UCSD-AML1 (cell line): Measurements from ENCODE around the gene CRYL1.

Source experiments
- DNase-seq: peaks from one replicate; lab custom pipeline; 2025; ENCODE audit not compliant: unreplicated experiment; lab: John Stamatoyannopoulos, UW

The CRYL1 gene

DNA sequence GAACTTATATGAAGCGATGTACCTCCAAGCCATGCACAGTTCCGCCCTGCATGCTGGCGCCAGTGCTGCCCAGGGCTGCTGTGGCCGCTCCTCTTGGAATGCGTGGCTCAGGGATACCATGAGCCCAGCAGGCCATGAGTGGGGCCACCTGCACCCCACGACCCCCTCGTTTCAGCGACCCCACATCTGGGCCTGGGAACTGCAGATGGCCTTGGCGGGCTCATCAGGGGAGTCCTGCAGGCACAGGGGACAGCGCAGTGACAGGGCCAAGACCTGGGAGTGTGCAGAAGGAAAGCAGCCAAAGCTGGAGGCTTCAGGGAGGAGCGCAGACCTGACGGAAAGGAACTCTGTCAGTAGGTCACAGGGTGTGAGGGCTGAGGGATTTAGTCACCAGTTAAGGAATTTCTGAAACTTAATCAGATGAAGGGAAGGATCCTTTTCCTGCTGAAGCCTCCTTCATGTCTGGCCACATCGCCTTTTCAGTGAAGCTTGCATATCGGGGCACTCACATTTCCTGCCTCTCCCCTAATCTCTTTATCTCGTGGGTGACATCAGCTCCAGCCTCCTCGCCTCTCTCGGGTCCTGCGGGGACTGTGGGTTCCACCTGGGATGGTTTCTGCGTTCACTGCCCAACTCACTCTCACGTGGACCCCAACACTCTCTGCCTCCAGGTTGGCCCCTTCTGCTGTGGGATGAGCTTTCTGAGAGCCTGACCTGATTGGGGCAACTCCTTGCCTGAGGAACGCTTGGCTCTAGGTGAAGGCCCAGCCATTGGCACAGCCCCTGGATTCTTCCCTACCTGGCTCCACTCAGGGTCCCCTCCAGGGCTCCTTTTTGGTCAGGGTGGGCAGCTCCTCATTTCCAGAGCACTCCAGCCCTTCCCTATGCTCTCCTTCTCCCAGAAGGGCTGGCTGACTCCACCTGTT is 123.5 kb downstream of the CRYL1 start:
- peak; percentile 54 for DNase-seq

DNA sequence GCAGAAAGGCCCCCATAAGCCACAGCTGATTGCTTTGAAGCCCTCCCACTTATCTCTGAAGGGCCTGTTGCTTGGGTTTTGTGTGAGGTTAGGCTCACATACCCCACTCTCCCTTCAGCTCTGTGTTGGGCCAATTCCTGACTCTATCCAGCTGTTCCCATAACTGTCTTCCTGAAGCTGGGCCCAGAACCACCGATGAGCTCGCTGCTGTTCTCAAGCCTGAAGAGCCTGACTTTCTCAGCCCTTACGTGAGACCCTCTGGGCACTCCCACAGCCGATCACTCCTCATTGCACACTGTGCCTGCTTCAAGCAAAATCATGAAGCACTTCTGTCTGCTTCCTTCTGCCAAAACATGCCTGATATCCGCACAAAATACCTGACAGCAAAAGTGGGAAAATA is 124.1 kb downstream of the CRYL1 start:
- no peak for DNase-seq

DNA sequence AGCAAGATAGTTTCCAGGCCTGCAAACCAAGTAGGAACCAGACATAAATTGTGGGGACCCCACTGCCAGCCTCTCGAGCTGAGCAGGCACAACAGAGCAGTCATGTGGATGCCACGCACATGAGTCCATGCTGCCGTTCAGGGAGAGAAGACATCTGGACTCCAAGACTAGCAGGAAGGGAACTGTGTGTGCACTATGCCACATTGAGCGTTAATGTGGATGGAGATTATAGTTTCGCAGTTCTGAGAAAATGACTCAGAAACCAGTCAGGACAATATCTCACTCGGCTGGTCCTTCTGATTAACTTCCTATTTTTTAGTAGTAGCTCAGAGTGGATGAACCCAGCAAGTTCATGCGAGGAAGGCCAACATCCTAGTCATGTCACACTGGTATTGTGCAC is 124.9 kb downstream of the CRYL1 start:
- DNase-seq, result peak; percentile 53

GRCh38 chr13:20399961-20400360 is 125.7 kb downstream of the CRYL1 start:
- no peak for DNase-seq

DNA sequence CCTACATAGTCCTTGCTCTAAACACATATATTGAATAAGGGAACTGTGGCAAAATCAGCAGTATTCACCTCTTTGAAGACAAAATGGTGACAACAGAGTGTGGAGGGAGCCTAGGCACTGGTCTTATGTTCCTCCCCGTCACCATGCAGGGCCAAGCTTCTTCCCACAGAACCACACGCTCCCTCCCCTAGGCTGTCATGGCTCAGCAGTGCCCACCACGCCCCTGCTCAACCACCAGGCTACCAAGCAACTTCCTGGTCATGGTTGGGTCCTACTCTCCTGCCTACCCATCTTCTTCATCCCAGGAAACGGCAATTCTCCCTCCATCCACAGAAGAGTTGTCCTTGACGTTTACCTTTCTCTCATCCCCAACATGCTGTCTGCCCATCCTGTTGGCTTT is 126.1 kb downstream of the CRYL1 start:
- no peak for DNase-seq

GRCh38 chr13:20398459-20398858 is 127.2 kb downstream of the CRYL1 start:
- DNase-seq, result no peak

- DNase-seq, result no peak
Measured at GRCh38 chr13:20397896-20398295, 127.8 kb downstream of the CRYL1 start.

GRCh38 chr13:20395061-20395916 is 130.4 kb downstream of the CRYL1 start:
- no peak for DNase-seq

DNA sequence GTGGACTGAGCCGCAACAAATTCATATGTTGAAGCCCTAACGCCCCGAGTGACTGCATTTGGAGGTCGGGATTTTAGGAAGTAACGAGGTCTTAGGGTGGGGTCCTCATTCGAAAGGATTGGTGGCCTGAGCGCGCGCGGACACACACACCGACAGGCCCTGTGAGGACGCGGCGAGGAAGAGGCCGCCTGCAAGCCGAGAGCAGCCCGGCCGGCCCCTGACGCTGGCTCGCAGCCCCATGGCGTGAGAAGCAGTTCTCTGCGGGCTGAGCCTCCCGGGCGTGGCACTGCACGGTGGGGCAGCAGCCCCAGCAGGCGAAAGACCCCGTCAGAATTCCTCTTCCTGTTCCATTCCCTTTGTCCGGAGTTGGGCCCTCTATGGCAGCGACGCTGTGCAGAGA is 131.2 kb downstream of the CRYL1 start:
- no peak for DNase-seq

DNA sequence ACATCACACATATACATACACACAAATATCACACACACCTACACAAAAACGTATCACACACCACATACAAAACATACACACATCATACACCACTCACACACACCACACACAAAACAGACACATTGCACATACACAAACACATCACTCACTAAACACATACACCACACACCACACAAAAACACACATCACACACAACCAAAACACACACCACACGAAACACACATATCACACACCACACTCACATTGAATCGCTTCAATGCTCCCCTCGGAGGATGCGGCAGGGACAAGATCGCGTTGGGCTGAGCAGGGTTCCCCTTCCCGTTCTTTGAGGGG is 131.5 kb downstream of the CRYL1 start:
- DNase-seq, result no peak

- no peak for DNase-seq
Measured at GRCh38 chr13:20393273-20394168, 132.1 kb downstream of the CRYL1 start.

- DNase-seq, result no peak
Measured at GRCh38 chr13:20392530-20392929, 133.1 kb downstream of the CRYL1 start.

GRCh38 chr13:20391597-20392452 is 133.8 kb downstream of the CRYL1 start:
- no peak for DNase-seq

GRCh38 chr13:20390526-20391175 is 135.0 kb downstream of the CRYL1 start:
- DNase-seq, result peak; percentile 41

- no peak for DNase-seq
Measured at GRCh38 chr13:20389696-20390525, 135.7 kb downstream of the CRYL1 start.

DNA sequence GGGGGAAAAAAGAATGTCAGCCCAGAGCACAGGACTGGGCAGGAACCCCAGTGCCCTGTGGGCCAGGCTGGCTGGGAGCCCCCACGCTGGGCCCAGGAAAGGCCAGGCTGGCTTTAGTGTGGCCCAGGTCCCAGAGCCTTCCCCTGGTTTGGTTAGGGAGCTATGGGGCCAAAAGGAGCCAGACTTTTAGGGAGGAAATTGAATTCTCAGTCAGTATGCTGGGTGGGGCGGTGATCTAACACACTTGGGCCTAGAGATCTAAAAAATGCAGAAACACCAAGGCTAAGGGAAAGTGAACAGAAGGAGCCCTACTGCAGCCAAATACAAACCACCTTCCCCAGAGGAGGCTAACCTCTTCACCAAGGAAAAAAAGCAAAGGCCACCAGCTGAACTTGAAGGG is 137.5 kb downstream of the CRYL1 start:
- DNase-seq, result no peak

GRCh38 chr13:20387441-20387971 is 138.2 kb downstream of the CRYL1 start:
- no peak for DNase-seq

DNA sequence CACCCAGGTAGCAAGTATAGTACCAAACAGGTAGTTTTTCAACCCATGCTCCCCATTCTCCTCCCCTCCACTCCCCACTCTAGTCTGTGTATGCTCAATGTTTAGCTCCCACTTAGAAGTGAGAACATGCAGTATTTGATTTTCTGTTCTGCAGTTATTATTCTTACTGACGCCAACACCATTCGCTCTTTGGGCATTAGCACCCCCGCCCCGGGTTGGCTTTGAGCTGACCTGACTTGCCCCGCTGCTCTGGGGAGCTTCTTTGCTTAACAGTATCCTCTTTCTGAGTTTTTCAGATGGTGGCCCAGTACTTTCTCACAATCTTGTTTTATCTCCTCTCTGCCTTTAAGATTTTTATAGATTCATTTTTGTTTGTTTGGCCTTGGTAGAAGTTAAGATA is 138.7 kb downstream of the CRYL1 start:
- DNase-seq, result no peak

GRCh38 chr13:20383058-20383457 is 142.6 kb downstream of the CRYL1 start:
- no peak for DNase-seq
